Measurements from ENCODE around the gene FBXO41.

The FBXO41 gene

DNA sequence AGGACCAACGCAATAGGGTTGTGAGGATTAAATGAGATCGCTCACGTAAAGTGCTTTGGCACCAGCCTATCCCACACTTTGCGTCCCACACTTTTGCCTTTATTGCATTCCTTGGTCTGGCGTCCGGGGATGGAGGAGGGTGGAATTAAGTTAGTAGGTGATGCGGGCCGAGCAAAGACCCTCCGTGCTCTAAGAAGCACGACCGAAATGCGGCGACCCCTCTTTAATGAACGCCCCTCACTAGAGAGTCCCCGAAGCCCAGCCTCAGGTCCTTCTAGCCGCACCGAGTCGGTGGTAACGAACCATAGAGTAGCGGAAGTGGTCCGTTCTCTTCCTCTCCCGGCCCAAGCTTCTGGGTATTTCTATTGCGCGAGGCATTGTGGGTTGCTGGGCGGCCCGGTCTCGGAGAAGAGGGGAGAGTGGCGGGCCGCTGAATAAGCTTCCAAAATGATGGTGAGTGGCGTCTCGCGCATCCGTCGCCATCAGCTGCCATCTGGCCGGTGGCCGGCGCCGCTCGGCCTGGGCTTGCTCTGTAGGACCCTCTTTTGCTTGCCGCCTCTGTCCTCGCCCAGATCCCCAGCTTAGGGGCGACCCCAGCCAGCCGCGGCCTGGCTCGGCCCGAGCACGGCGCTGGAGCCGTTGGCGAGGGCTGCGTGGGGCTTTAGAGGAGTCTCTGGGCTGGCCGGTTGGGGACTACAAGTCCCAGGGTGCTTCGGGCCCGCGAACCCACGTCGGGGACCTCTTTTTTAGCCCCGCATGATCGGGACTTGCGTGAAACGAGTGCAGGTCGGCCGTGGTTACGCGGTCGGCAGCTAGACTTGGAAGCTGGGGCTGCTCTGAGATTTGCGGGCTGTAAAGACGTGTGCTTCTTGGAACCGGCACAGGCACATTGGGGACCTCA is 50.1 kb downstream of the FBXO41 start, which contains the start of gene CCT7:
Gene CCT7, plus strand, starts transcription at position 377 of the 901 bp plus-strand sequence. Its CDS starts 71 bp downstream, at position 448.
- H3K4me1 Mint-ChIP-seq: peaks cover 28% of the 10 kb centered on the region
- H3K4me3 Mint-ChIP-seq: peak within 1 kb of the TSS; percentile 92 to 99 (median 97)
- TF ChIP-seq, protein P1, sequence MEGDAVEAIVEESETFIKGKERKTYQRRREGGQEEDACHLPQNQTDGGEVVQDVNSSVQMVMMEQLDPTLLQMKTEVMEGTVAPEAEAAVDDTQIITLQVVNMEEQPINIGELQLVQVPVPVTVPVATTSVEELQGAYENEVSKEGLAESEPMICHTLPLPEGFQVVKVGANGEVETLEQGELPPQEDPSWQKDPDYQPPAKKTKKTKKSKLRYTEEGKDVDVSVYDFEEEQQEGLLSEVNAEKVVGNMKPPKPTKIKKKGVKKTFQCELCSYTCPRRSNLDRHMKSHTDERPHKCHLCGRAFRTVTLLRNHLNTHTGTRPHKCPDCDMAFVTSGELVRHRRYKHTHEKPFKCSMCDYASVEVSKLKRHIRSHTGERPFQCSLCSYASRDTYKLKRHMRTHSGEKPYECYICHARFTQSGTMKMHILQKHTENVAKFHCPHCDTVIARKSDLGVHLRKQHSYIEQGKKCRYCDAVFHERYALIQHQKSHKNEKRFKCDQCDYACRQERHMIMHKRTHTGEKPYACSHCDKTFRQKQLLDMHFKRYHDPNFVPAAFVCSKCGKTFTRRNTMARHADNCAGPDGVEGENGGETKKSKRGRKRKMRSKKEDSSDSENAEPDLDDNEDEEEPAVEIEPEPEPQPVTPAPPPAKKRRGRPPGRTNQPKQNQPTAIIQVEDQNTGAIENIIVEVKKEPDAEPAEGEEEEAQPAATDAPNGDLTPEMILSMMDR (IDR thresholded peaks at IDR 0.05; ENCODE audit: unreplicated experiment in 3 of 3): no peak
- peak within 1 kb of the TSS; percentile 94 to 99 (median 98) for H3K27ac Mint-ChIP-seq
- peaks cover 3% of the 10 kb centered on the region for H3K27me3 Mint-ChIP-seq (ENCODE audit: low read depth)
- H3K9me3 Mint-ChIP-seq: no peaks in the 10 kb centered on the region
- peaks cover 8% of the 10 kb centered on the region for H3K36me3 Mint-ChIP-seq (ENCODE audit: low read depth)

DNA sequence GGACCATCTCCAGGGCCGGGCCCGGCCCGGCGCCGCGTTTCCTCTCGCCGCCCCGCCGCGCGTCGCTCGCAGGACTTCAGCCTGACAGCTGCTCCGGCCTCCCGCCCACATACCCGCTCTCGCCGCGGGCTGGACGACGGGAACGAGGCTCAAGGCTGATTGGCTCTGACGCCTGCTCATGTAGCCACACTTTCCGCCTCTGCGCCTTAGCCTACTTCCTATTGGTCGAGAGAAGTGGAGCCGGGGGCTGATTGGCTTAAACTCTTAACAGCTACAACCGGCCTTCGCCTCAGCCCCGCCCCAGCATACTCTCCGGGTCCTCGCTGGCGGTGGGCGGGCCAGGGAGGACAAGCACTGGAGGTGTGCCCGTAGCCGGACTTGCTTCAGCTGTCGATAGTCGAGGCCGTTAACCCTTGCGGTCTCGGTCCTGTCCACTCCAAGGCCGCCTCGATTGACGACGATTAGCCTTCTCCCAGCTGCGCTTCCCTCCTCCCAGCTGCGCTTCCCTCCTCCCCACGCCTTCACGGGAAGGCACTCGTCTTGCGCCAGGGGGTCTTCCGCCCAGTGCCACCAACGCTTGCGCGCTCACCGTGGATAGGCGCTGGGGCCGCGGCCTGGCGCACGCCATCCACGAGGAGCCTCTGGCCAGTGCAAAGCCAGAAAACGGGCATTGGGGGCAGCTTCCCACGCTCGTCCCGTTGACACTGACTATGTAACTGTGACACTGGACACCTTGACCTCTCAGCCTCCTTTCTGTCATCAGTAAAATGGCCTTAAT is 50.9 kb downstream of the FBXO41 start, which contains the start of gene PRADC1:
Gene PRADC1, minus strand, starts transcription at position 86 of the 778 bp plus-strand sequence. Its CDS starts 79 bp downstream, at position 7.
- peak within 1 kb of the TSS; percentile 94 to 99 (median 98) for H3K27ac Mint-ChIP-seq
- H3K36me3 Mint-ChIP-seq (ENCODE audit: low read depth): peaks cover 6% of the 10 kb centered on the region
- peaks cover 3% of the 10 kb centered on the region for H3K27me3 Mint-ChIP-seq (ENCODE audit: low read depth)
- no peaks in the 10 kb centered on the region for H3K9me3 Mint-ChIP-seq
- peak within 1 kb of the TSS; percentile 92 to 99 (median 97) for H3K4me3 Mint-ChIP-seq
- peaks cover 25% of the 10 kb centered on the region for H3K4me1 Mint-ChIP-seq
- TF ChIP-seq, protein P1 (IDR thresholded peaks at IDR 0.05; ENCODE audit: unreplicated experiment in 3 of 3): no peak

DNA sequence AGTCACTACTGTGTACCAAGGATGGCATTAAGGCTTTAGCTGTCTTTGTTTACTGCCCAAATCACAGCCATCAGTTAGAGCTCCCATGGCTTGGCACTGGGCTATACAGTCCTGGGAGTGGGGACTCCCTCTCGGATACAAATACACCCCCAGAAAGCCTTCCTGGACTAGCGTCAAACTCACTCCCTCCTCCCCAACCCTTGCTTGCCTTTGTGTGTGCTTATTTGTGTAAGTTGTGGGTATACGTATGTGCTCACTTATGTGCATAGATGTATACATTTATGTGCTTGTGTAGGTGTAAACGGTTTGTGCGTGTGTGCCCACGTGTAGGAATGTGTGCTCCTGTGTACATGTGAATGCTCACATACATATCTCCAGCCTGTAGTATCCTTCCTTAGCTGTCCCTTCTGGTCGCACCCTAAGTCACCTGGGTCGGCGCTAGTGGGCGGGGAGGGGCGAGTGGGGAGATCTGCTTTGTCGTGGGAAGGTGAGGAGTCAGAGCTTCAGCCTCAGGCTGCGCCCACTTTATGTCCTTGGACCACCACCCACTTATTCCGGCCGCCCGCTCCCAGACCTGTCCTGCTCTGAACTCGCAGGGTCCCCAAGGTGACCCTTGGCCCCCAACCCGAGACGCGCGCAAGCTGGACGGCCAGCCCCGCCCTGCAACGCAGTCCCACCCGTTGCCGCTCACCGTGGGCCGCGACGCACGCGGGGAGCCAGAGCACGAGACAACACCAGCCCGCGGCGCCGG is 51.7 kb downstream of the FBXO41 start:
- Mint-ChIP-seq H3K27ac (peak overlapping the region in 1 of 3 experiments; percentile 94), H3K27me3 (ENCODE audit: low read depth) (peaks cover 3% of the 10 kb centered on the region), H3K4me3 (peak overlapping the region; percentile 92 to 99 (median 97)), H3K4me1 (peaks cover 22% of the 10 kb centered on the region), H3K36me3 (ENCODE audit: low read depth) (peaks cover 3% of the 10 kb centered on the region), H3K9me3 (no peaks in the 10 kb centered on the region)
- TF ChIP-seq, protein P1 (IDR thresholded peaks at IDR 0.05; ENCODE audit: unreplicated experiment in 3 of 3): no peak

DNA sequence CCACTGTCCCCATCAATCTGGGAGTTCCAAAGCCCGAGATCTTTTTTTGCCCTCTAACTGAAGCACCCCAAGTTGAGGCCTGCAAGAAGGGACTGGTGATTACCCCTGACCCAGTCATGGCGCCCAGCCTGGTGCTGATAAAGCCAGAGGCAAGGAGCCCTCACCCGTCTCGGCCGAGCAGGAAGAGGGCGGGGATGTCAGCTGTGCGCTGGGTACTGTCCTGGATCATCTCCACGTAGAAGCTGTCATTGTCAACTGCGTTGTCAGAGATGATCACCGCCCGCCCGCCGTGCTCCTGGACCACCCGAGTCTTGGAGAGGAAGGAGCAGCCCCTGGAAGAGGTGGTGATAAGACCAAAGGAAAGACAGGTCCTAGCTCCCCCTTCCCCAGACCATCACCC is 55.6 kb downstream of the FBXO41 start:
- TF ChIP-seq, protein P1 (IDR thresholded peaks at IDR 0.05; ENCODE audit: unreplicated experiment in 3 of 3): no peak
- no peaks in the 10 kb centered on the region for H3K9me3 Mint-ChIP-seq
- H3K4me3 Mint-ChIP-seq: no peak overlapping the region
- H3K27me3 Mint-ChIP-seq (ENCODE audit: low read depth): peaks cover 3% of the 10 kb centered on the region
- peaks cover 10% of the 10 kb centered on the region for H3K36me3 Mint-ChIP-seq (ENCODE audit: low read depth)
- no peak overlapping the region for H3K27ac Mint-ChIP-seq
- no peaks in the 10 kb centered on the region for H3K4me1 Mint-ChIP-seq

DNA sequence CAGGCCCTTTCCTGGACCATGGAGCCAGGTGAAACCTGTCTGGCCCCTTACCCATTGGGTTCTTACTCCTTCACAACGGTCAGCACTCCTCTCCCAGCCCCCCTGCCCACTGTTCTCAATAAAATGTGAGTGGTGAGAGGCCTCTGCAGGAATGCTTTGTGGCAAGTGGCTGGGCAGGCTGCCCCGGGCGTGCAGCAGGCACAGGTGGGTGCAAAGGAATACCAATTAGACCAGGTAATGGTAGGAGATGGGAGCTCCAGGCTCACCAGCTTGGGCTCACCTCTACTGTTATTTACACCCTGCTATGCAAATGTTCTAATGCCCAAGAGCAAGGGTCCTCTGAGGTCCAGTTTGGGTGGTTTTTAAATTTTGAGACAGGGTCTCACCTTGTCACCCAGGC is 57.2 kb downstream of the FBXO41 start:
- TF ChIP-seq, protein P1 (IDR thresholded peaks at IDR 0.05; ENCODE audit: unreplicated experiment in 3 of 3): no peak
- no peaks in the 10 kb centered on the region for H3K4me1 Mint-ChIP-seq
- no peak overlapping the region for H3K4me3 Mint-ChIP-seq
- no peaks in the 10 kb centered on the region for H3K9me3 Mint-ChIP-seq
- H3K27ac Mint-ChIP-seq: no peak overlapping the region
- peaks cover 15% of the 10 kb centered on the region for H3K36me3 Mint-ChIP-seq (ENCODE audit: low read depth)
- no peaks in the 10 kb centered on the region for H3K27me3 Mint-ChIP-seq (ENCODE audit: low read depth)
